ENCODE measurements around the gene TAF9. TPM values are rescaled to one million over a fixed set of nuclear protein-coding genes. Genes with fewer than 3 reads are reported as not detected.
"Not testable (repeated sequence)": the region's sequence is repeated elsewhere in the genome, so short reads cannot be mapped to it uniquely, and the experiment has no call there.

TAF9 gene
- total RNA-seq, 4 donors from 2014 or later: 31.4 to 42.0 (median 39.2) TPM

DNA sequence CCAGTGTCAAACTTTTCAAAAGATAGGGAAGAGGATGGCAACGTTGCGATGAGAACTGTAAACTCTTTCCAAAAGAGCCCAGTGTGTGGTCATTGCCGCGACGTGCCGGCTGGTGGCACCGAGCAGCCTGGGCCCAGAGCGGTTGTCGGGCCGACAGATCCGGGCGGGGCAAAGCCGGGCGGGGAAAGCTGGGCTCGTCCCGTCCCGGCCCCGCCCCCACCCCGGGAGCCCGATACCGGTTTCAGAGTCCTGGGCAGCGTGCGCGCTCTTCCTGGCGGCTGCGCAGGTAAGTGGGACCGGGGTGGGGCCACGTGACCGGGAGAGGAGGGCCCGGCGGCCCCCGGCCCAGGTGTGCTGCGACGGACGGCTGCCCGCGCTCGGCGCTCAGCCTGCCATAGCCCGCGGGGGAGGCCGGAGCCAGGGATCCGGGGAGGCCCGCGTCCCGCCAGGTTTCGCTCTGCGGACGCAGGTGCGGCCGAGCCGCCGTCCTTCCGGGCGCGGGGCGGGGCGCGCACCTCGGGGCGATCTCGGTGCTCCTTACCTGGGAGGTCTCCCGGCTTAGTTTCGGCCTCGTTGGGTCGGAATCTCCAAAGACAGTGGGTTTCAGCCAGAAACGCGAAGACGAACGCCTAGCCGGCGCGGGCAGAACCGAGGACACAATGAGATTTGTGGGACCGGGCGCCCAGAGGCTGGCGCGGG is 45.7 kb upstream of the TAF9 start, which contains the start of gene MARVELD2:
MARVELD2 (plus strand) TSS at position 232 of the 699 bp plus-strand sequence. CDS start 4,270 bp downstream, outside the sequence.
- H3K9me3 ChIP-seq: no peaks in the 10 kb centered on the region
- 27% methylated on average over 49 of the region's 78 CpGs for WGBS
- no peaks in the 10 kb centered on the region for H3K4me1 ChIP-seq
- peak within 1 kb of the TSS; percentile 73 for H3K27ac ChIP-seq
- H3K4me3 ChIP-seq: peak within 1 kb of the TSS; percentile 62
- peak; percentile 74 to 85 for DNase-seq (ENCODE audit: low spot score in 2 of 2)
- no peaks in the 10 kb centered on the region for H3K27me3 ChIP-seq
- H3K36me3 ChIP-seq: peaks cover 25% of the 10 kb centered on the region
- peak in 1 of 3 donors; percentile 8 for TF ChIP-seq POLR2AphosphoS5 (IDR thresholded peaks at IDR 0.05)
- no peak for TF ChIP-seq EP300 (IDR thresholded peaks at IDR 0.05)
- TF ChIP-seq POLR2A (IDR thresholded peaks at IDR 0.05): peak in 1 of 2 donors; percentile 22
- TF ChIP-seq, protein P1, sequence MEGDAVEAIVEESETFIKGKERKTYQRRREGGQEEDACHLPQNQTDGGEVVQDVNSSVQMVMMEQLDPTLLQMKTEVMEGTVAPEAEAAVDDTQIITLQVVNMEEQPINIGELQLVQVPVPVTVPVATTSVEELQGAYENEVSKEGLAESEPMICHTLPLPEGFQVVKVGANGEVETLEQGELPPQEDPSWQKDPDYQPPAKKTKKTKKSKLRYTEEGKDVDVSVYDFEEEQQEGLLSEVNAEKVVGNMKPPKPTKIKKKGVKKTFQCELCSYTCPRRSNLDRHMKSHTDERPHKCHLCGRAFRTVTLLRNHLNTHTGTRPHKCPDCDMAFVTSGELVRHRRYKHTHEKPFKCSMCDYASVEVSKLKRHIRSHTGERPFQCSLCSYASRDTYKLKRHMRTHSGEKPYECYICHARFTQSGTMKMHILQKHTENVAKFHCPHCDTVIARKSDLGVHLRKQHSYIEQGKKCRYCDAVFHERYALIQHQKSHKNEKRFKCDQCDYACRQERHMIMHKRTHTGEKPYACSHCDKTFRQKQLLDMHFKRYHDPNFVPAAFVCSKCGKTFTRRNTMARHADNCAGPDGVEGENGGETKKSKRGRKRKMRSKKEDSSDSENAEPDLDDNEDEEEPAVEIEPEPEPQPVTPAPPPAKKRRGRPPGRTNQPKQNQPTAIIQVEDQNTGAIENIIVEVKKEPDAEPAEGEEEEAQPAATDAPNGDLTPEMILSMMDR (IDR thresholded peaks at IDR 0.05): peak in 1 of 2 donors; percentile 39

DNA sequence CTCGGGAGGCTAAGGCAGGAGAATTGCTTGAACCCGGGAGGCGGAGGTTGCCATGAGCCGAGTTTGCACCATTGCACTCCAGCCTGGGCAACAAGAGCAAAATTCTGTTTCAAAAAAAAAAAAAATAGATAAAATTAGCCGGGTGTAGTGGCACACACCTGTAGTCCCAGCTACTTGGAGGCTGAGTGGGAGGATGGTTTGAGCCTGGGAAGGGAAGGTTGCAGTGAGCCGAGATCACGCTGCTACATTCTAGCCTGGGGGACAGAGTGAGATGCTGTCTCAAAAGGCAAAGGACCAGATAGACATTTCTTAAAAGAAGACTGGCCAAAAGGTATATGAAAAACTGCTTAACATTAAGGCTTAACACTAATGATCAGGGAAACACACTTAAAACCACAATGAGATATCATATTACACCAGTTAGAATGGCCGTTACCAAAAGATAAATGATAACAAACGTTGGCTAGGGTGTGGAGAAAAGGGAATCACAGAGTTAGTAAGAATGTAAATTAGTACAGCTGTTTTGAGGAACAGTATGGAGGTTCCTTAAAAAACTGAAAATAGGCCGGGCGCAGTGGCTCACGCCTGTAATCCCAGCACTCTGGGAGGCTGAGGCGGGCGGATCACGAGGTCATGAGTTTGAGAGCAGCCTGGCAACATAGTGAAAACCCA is 35.5 kb upstream of the TAF9 start:
- H3K27me3 ChIP-seq: no peaks in the 10 kb centered on the region
- no peak overlapping the region for H3K4me3 ChIP-seq
- TF ChIP-seq EP300 (IDR thresholded peaks at IDR 0.05): no peak
- no peak for TF ChIP-seq POLR2A (IDR thresholded peaks at IDR 0.05)
- TF ChIP-seq, protein P1 (IDR thresholded peaks at IDR 0.05): no peak
- no peak for TF ChIP-seq POLR2AphosphoS5 (IDR thresholded peaks at IDR 0.05)
- peaks cover 53% of the 10 kb centered on the region for H3K36me3 ChIP-seq
- no peaks in the 10 kb centered on the region for H3K9me3 ChIP-seq
- H3K27ac ChIP-seq: no peak overlapping the region
- DNase-seq (ENCODE audit: low spot score in 2 of 2): no peak
- H3K4me1 ChIP-seq: no peaks in the 10 kb centered on the region
- 86% methylated on average over 15 of the region's 15 CpGs for whole genome bisulfite sequencing

DNA sequence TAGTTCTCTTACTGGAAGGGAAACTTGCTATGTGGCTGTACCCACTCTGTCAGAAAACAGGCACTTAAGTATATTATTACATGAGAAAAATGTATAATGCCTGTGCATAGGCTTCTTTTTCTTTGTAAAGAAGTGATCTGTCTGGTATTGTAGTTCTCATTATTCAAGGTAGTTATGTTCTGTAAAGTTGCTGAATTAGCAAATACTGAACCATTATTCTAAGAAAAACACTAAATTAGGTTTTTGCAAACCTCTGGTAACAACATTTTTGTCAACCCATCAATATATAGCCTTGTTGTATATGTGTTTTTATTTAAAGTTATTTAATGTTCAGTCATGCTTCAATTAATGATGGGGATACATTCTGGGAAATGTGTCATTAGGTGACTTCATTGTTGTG is 9.1 kb upstream of the TAF9 start:
- H3K36me3 ChIP-seq: peaks cover 69% of the 10 kb centered on the region
- no peak for DNase-seq (ENCODE audit: low spot score in 2 of 2)
- H3K9me3 ChIP-seq: no peaks in the 10 kb centered on the region
- no peak for TF ChIP-seq POLR2A (IDR thresholded peaks at IDR 0.05)
- TF ChIP-seq EP300 (IDR thresholded peaks at IDR 0.05): no peak
- TF ChIP-seq, protein P1 (IDR thresholded peaks at IDR 0.05): no peak
- no peak for TF ChIP-seq POLR2AphosphoS5 (IDR thresholded peaks at IDR 0.05)
- H3K4me3 ChIP-seq: no peak overlapping the region
- H3K27me3 ChIP-seq: no peaks in the 10 kb centered on the region
- no peaks in the 10 kb centered on the region for H3K4me1 ChIP-seq
- H3K27ac ChIP-seq: no peak overlapping the region

DNA sequence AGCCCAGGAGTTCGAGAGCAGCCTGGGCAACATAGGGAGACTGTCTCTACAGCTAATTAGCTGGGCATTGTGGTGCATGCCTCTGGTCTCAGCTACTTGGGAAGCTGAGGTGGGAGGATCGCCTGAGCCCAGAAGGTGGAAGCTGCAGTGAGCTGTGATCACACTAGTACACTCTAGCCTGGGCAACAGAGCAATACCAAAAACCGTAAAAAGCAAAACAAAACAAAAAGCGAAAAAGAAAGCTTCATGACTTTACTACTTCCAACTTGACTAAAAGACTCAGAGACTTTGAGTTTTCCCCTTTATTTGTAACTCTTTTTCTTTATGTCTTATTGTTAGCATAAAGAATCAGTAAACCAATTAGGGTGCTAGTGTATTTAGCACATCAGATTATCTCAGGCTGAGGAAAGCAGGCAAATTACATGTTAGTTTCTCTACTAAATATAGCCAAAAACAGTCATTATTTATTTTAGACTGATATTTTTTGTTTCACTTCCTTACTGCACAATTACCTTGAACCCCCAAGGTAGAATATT is 5.7 kb upstream of the TAF9 start:
- H3K27ac ChIP-seq: no peak overlapping the region
- DNase-seq (ENCODE audit: low spot score in 2 of 2): no peak
- WGBS: 90% methylated on average over 4 of the region's 4 CpGs
- no peak overlapping the region for H3K4me3 ChIP-seq
- H3K9me3 ChIP-seq: no peaks in the 10 kb centered on the region
- H3K4me1 ChIP-seq: peaks cover 16% of the 10 kb centered on the region
- peaks cover 37% of the 10 kb centered on the region for H3K36me3 ChIP-seq
- H3K27me3 ChIP-seq: no peaks in the 10 kb centered on the region
- TF ChIP-seq POLR2AphosphoS5 (IDR thresholded peaks at IDR 0.05) (no peak), POLR2A (IDR thresholded peaks at IDR 0.05) (no peak), EP300 (IDR thresholded peaks at IDR 0.05) (no peak)

DNA sequence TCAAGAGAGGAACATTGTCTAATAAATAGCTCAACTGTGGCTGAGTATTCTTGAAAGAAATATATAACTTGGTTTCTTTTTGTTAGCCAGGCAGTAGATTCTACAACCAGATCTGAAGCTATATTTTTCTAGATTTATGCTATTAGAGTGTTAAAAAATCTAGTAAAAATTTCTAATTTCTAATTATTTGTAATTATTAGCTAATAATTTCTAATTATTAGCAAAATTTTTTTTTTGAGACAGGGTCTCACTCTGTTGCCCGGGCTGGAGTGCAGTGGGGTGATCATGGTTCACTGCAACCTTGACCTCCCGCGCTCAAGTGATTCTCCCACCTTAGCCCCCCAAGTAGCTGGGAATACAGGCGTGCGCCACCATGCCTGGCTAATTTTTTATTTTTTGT is 3.1 kb upstream of the TAF9 start:
- Histone ChIP-seq H3K4me1 (peaks cover 29% of the 10 kb centered on the region), H3K27ac (no peak overlapping the region), H3K36me3 (peaks cover 30% of the 10 kb centered on the region), H3K4me3 (no peak overlapping the region), H3K27me3 (no peaks in the 10 kb centered on the region), H3K9me3 (no peaks in the 10 kb centered on the region)
- whole genome bisulfite sequencing: 95% methylated on average over 5 of the region's 5 CpGs
- no peak for DNase-seq (ENCODE audit: low spot score in 2 of 2)
- TF ChIP-seq EP300 (IDR thresholded peaks at IDR 0.05): no peak
- no peak for TF ChIP-seq POLR2AphosphoS5 (IDR thresholded peaks at IDR 0.05)
- TF ChIP-seq POLR2A (IDR thresholded peaks at IDR 0.05): no peak
- TF ChIP-seq, protein P1 (IDR thresholded peaks at IDR 0.05): no peak

DNA sequence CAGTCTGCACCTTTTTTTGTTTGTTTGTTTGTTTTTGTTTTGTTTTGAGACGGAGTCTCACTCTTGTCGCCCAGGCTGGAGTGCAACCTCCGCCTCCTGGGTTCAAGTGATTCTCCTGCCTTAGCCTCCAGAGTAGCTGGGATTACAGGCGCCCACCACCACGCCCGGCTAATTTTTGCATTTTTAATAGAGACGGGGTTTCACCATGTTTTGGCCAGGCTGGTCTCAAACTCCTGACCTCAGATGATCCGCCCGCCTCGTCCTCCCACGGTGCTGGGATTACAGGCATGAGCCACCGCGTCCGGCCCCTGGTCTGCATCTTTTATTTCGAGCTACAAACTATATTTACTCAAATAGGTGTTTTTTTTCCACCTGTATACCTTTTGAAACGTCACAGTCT is 1.0 kb upstream of the TAF9 start:
- H3K4me1 ChIP-seq: peaks cover 31% of the 10 kb centered on the region
- H3K9me3 ChIP-seq; H3K27ac ChIP-seq; H3K27me3 ChIP-seq; DNase-seq (ENCODE audit: low spot score in 2 of 2): not testable (repeated sequence)
- WGBS: 2% methylated on average over 16 of the region's 16 CpGs
- H3K4me3 ChIP-seq: peak overlapping the region; percentile 87
- H3K36me3 ChIP-seq: peaks cover 30% of the 10 kb centered on the region
